Measurements from ENCODE around the gene DCAKD. TPM values are rescaled to one million over a fixed set of nuclear protein-coding genes. Genes with fewer than 3 reads are reported as not detected.
A peak's percentile ranks its signal among the peaks of the same experiment; 100 is the strongest.

Gene DCAKD
- total and polyA plus RNA-seq, 2 donors (not counting 1 experiment from before 2014, with no cell fraction given), result 21.8 to 41.5 TPM

DNA sequence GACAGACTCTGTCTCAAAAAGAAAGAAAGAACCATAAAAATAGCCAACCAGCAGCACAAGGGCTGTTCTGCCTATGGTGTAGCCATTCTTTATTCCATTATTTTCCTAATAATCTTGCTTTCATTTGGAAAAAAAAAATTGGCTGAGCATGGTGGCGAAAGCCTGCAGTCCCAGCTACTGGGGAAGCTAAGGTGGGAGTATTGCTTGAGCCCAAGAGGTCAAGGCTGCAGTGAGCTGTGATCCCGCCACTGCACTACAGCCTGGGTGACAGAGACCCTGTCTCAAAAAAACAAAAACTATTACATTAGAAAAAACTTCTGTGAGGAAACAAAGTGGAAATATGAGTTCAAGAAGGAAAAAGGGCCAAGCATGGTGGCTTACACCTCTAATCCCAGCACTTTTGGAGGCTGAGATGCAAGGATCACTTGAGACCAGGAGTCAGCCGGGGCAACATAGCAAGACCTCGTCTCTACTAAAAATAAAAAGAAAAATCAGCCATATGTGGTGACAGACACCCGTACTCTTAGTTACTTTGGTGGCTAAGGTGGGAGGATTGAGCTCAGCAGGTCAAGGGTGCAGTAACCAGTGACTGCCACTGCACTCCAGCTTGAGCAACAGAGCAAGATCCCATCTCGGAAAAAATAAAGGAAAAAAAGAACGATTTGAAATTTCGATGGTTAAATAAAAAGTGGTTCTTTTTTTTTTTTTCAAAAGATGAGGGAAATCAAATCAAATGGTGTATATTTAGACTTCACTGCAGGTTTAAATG is 2.5 kb downstream of the DCAKD start:
- no peaks in the 10 kb centered on the region for H3K27me3 ChIP-seq (ENCODE audit: control insufficient read depth, insufficient read depth, low read length)
- no peak overlapping the region for H3K27ac ChIP-seq (ENCODE audit: insufficient read depth, low read length)
- H4K20me1 ChIP-seq (ENCODE audit: control insufficient read depth, extremely low read depth, insufficient read depth, low read length), result no peaks in the 10 kb centered on the region
- no peak overlapping the region for H3K4me2 ChIP-seq (ENCODE audit: extremely low read depth, insufficient read depth, low read length)
- peaks cover 29% of the 10 kb centered on the region for H3K79me2 ChIP-seq (ENCODE audit: control insufficient read depth, insufficient read depth, low read length)
- H2AFZ ChIP-seq (ENCODE audit: low read length), result no peak overlapping the region
- H3K9ac ChIP-seq (ENCODE audit: insufficient read depth, low read length), result no peak overlapping the region
- H3K4me3 ChIP-seq (replicated peaks in 1 of 4; ENCODE audit: control extremely low read depth in 1 of 4, insufficient read depth in 1 of 4, low read depth in 3 of 4, low read length in 4 of 4), result no peak overlapping the region
- no peaks in the 10 kb centered on the region for H3K9me3 ChIP-seq (ENCODE audit: control insufficient read depth, insufficient read depth, low read depth, low read length)
- peaks cover 6% of the 10 kb centered on the region for H3K4me1 ChIP-seq (ENCODE audit: control insufficient read depth, extremely low read depth, insufficient read depth, low read length)
- no peaks in the 10 kb centered on the region for H3K36me3 ChIP-seq (ENCODE audit: control insufficient read depth, insufficient read depth, low read length)
- no peak for TF ChIP-seq EZH2 (IDR thresholded peaks at IDR 0.05; ENCODE audit: low read length, missing control alignments)
- TF ChIP-seq, protein P1, sequence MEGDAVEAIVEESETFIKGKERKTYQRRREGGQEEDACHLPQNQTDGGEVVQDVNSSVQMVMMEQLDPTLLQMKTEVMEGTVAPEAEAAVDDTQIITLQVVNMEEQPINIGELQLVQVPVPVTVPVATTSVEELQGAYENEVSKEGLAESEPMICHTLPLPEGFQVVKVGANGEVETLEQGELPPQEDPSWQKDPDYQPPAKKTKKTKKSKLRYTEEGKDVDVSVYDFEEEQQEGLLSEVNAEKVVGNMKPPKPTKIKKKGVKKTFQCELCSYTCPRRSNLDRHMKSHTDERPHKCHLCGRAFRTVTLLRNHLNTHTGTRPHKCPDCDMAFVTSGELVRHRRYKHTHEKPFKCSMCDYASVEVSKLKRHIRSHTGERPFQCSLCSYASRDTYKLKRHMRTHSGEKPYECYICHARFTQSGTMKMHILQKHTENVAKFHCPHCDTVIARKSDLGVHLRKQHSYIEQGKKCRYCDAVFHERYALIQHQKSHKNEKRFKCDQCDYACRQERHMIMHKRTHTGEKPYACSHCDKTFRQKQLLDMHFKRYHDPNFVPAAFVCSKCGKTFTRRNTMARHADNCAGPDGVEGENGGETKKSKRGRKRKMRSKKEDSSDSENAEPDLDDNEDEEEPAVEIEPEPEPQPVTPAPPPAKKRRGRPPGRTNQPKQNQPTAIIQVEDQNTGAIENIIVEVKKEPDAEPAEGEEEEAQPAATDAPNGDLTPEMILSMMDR (conservative IDR thresholded peaks at IDR 0.05 in 1 of 2, IDR thresholded peaks at IDR 0.05 in 1 of 2; ENCODE audit: low read depth in 1 of 2, low read length in 2 of 2), result peak in 1 of 2 donors; percentile 8
- no peak for DNase-seq (ENCODE audit: low read depth in 2 of 2)

- TF ChIP-seq, protein P1 (conservative IDR thresholded peaks at IDR 0.05 in 1 of 2, IDR thresholded peaks at IDR 0.05 in 1 of 2; ENCODE audit: low read depth in 1 of 2, low read length in 2 of 2), result no peak
- no peak for TF ChIP-seq EZH2 (IDR thresholded peaks at IDR 0.05; ENCODE audit: low read length, missing control alignments)
- Histone ChIP-seq H3K4me1 (ENCODE audit: control insufficient read depth, extremely low read depth, insufficient read depth, low read length) (peaks cover 9% of the 10 kb centered on the region), H3K9me3 (ENCODE audit: control insufficient read depth, insufficient read depth, low read depth, low read length) (no peaks in the 10 kb centered on the region), H4K20me1 (ENCODE audit: control insufficient read depth, extremely low read depth, insufficient read depth, low read length) (no peaks in the 10 kb centered on the region), H3K4me2 (ENCODE audit: extremely low read depth, insufficient read depth, low read length) (no peak overlapping the region), H2AFZ (ENCODE audit: low read length) (no peak overlapping the region), H3K36me3 (ENCODE audit: control insufficient read depth, insufficient read depth, low read length) (no peaks in the 10 kb centered on the region), H3K27ac (ENCODE audit: insufficient read depth, low read length) (no peak overlapping the region), H3K79me2 (ENCODE audit: control insufficient read depth, insufficient read depth, low read length) (peaks cover 39% of the 10 kb centered on the region), H3K27me3 (ENCODE audit: control insufficient read depth, insufficient read depth, low read length) (no peaks in the 10 kb centered on the region), H3K4me3 (replicated peaks in 1 of 4; ENCODE audit: control extremely low read depth in 1 of 4, insufficient read depth in 1 of 4, low read depth in 3 of 4, low read length in 4 of 4) (no peak overlapping the region), H3K9ac (ENCODE audit: insufficient read depth, low read length) (no peak overlapping the region)
- peak in 1 of 2 donors; percentile 39 for DNase-seq (ENCODE audit: low read depth in 2 of 2)
Observed at GRCh38 chr17:45046537-45047125, 4.8 kb downstream of the DCAKD start.

- Histone ChIP-seq H3K36me3 (ENCODE audit: control insufficient read depth, insufficient read depth, low read length) (peaks cover 2% of the 10 kb centered on the region), H3K9ac (ENCODE audit: insufficient read depth, low read length) (no peak overlapping the region), H3K4me3 (replicated peaks in 1 of 4; ENCODE audit: control extremely low read depth in 1 of 4, insufficient read depth in 1 of 4, low read depth in 3 of 4, low read length in 4 of 4) (no peak overlapping the region), H3K4me1 (ENCODE audit: control insufficient read depth, extremely low read depth, insufficient read depth, low read length) (peaks cover 8% of the 10 kb centered on the region), H3K79me2 (ENCODE audit: control insufficient read depth, insufficient read depth, low read length) (peaks cover 31% of the 10 kb centered on the region), H3K9me3 (ENCODE audit: control insufficient read depth, insufficient read depth, low read depth, low read length) (no peaks in the 10 kb centered on the region), H3K4me2 (ENCODE audit: extremely low read depth, insufficient read depth, low read length) (no peak overlapping the region), H4K20me1 (ENCODE audit: control insufficient read depth, extremely low read depth, insufficient read depth, low read length) (no peaks in the 10 kb centered on the region), H2AFZ (ENCODE audit: low read length) (no peak overlapping the region), H3K27ac (ENCODE audit: insufficient read depth, low read length) (no peak overlapping the region), H3K27me3 (ENCODE audit: control insufficient read depth, insufficient read depth, low read length) (no peaks in the 10 kb centered on the region)
- DNase-seq (ENCODE audit: low read depth in 2 of 2), result no peak
- no peak for TF ChIP-seq EZH2 (IDR thresholded peaks at IDR 0.05; ENCODE audit: low read length, missing control alignments)
- TF ChIP-seq, protein P1 (conservative IDR thresholded peaks at IDR 0.05 in 1 of 2, IDR thresholded peaks at IDR 0.05 in 1 of 2; ENCODE audit: low read depth in 1 of 2, low read length in 2 of 2), result no peak
Observed at GRCh38 chr17:45043813-45044540, 7.5 kb downstream of the DCAKD start.

All from fibroblast of lung (primary cell).